ENCODE measurements around the gene NFATC3.

Gene NFATC3

DNA sequence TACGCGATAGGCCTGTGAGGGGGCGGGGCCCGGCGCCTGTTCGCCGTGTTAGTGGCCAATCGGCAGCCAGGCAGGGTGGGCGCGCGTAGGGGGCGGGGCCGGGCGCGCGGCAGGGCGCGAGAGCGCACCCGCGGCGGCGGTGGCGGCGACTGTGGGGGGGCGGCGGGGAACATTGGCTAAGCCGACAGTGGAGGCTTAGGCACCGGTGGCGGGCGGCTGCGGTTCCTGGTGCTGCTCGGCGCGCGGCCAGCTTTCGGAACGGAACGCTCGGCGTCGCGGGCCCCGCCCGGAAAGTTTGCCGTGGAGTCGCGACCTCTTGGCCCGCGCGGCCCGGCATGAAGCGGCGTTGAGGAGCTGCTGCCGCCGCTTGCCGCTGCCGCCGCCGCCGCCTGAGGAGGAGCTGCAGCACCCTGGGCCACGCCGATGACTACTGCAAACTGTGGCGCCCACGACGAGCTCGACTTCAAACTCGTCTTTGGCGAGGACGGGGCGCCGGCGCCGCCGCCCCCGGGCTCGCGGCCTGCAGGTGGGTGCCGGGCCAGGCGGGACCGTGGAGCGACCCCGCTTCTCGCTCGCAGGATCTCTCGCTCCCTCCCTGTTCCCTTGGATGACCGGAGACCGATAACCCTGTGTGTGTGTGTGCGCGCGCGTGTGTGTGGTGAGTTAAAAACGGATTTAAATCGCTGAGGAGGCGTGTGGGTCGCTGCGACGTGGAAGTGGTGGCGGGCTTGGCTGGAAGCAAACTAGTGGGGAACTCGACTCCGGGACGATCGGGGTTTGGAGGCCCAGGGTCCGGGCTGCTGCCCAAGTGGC lies at the start of gene NFATC3:
Gene NFATC3, plus strand, starts transcription at position 112 of the 813 bp plus-strand sequence. Its CDS starts 312 bp downstream, at position 424.
- DNase-seq (ENCODE audit: low read depth in 2 of 2, low spot score in 1 of 2): peak; percentile 96 to 99

DNA sequence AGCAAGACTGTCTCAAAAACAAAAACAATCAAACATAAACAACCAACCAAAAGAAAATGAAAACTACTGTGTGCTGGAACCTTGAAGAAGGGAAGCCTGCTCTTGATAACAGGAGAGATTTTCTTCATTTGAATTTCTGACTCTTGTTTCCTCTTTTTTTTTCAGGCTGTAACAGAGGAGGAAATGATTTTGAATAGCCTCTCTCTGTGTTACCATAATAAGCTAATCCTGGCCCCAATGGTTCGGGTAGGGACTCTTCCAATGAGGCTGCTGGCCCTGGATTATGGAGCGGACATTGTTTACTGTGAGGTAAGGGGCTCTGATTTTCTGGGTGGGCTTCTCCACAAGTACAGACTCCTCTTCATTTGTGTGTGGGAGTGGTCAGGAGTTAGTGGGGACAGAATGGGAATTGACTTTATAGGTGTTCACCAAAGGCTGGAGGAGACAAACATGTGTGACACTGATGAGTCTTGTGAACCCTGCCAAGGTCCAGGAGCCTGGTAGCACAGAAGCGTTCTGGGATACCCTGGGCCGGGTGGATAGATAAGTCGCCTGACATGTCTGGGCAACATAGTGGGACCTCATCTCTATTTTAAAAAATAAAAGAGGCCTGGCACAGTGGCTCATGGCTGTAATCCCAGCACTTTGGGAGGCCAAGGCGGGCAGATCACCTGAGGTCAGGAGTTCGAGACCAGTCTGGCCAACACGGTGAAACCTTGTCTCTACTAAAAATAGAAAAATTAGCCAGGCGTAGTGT lies 47.2 kb upstream of the NFATC3 start:
- no peak for DNase-seq (ENCODE audit: low read depth in 2 of 2, low spot score in 1 of 2)

DNA sequence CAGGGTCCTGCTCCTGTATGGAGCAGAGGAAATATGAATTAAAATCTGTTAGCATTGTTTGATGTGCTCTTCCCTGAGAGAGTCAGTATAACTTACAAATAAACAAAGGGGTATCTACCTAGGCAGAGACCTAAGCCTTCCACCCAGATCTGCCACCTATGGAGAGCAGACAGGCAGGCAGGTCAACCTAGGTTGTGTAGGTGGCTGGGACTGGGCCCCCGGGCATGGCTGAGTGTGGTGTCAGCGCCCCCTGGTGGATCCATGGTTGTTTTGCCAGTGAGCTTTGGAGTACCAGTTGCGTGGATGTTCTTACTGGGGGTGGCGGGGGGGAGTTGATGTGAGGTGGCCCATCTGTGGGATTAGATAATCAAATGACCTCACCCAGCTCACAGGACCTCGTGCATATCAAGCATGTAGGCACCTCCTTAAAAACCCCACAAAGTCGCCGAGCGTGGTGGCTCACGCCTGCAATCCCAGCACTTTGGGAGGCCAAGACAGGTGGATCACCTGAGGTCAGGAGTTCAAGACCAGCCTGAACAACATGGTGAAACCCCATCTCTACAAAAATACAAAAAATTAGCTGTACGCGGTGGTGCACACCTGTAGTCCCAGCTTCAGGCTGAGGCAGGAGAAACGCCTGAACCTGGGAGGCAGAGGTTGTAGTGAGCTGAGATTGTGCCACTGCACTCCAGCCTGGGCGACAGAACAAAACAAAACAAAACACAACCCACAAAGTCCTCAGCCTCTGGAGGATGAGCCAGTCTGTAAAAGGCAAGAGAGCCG lies 44.5 kb upstream of the NFATC3 start:
- DNase-seq (ENCODE audit: low read depth in 2 of 2, low spot score in 1 of 2): peak; percentile 77 to 87

- no peak for DNase-seq (ENCODE audit: low read depth in 2 of 2, low spot score in 1 of 2)
Measured at GRCh38 chr16:68041783-68042182, 43.4 kb upstream of the NFATC3 start.

- DNase-seq (ENCODE audit: low read depth in 2 of 2, low spot score in 1 of 2): no peak
Measured at GRCh38 chr16:68046106-68046505, 39.1 kb upstream of the NFATC3 start.

DNA sequence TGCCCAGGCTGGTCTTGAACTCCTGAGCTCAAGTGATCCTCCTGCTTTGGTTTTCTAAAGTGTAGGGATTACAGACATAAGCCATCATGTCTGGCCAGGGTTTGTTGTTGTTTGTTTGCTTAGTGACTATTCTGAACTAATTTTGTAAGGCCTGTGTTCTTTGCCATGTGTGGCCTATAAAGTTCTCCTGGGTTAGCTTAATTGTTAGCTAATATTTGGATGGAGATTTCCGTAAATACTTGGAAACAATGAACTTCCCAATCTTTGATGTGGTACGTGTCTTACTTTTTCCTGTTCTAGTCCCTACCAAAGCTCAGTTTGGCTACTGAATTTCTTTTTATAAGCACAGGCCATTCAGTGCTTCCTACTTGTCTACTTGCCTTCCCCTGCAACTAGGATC lies 37.2 kb upstream of the NFATC3 start:
- DNase-seq (ENCODE audit: low read depth in 2 of 2, low spot score in 1 of 2): no peak

- no peak for DNase-seq (ENCODE audit: low read depth in 2 of 2, low spot score in 1 of 2)
Measured at GRCh38 chr16:68049449-68049848, 35.7 kb upstream of the NFATC3 start.

GRCh38 chr16:68055395-68055794 lies 29.8 kb upstream of the NFATC3 start:
- DNase-seq (ENCODE audit: low read depth in 2 of 2, low spot score in 1 of 2): no peak

DNA sequence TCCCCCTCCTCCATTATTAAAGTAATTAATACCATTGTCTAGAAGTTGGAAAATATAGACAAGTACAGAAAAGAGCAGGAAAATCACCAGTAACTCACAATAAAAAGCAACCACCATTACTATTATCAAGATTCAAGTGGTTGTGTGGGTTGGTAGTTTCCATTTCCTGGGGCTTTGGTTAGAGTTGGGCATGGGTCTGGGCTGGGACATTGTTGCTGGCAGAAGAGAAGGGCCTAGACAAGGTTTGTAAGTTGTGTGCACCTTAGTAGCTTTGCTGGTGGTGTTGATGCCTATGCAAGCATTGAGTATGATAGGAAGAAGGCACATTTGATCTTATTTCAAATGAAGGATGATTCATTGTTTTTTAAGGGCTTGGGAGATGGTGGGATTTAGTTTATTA lies 25.4 kb upstream of the NFATC3 start:
- DNase-seq (ENCODE audit: low read depth in 2 of 2, low spot score in 1 of 2): no peak

DNA sequence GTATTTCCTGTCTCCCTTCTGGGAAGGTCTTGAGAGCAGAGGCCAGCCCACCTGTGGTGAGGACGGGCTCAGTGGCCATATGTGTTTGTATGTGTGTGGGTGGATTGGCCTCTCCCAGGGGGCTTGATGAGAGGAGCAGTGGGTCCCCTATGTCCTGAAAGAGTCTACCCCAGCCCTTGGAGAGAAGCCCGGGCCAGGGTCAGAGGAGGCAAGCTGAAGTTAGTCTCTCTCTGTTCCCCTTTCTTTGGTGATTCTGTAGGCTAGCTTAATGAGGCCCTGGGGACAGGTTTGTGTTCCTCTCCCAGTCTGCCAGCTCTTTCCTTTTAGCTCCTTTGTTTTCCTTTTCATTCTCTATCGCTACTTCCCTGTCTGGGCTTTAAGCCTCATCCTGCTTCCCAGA lies 23.8 kb upstream of the NFATC3 start:
- DNase-seq (ENCODE audit: low read depth in 2 of 2, low spot score in 1 of 2): no peak

- no peak for DNase-seq (ENCODE audit: low read depth in 2 of 2, low spot score in 1 of 2)
Measured at GRCh38 chr16:68062910-68063393, 22.2 kb upstream of the NFATC3 start.

DNA sequence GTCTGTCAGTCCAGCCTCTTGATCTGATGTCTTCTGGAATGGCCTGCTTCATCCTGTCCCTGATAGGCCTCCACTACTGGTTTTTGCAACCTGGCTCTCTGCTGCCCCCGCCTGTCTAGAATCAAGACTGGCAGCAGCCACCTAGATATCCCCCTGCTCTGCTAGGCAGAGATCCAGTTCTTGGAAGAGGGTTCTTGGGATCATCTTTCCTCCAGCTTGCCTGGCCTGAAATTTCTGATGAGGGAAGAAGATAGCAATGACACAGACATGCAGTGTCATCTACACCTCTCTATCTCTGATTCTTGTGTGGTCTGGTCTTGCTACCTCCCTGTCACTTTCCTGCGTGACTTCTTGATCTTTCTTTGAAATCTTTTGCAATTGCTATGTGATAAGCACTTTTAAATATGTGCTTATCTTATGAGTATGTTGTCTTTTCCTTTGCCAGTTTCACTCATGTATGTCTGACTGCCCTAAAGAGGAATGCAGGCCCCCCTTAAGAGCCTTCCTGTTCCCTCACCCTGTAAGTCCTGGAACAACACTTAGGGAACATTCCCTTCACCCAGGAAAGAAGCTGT lies 20.3 kb upstream of the NFATC3 start:
- DNase-seq (ENCODE audit: low read depth in 2 of 2, low spot score in 1 of 2): peak in 1 of 2 donors; percentile 48

DNA sequence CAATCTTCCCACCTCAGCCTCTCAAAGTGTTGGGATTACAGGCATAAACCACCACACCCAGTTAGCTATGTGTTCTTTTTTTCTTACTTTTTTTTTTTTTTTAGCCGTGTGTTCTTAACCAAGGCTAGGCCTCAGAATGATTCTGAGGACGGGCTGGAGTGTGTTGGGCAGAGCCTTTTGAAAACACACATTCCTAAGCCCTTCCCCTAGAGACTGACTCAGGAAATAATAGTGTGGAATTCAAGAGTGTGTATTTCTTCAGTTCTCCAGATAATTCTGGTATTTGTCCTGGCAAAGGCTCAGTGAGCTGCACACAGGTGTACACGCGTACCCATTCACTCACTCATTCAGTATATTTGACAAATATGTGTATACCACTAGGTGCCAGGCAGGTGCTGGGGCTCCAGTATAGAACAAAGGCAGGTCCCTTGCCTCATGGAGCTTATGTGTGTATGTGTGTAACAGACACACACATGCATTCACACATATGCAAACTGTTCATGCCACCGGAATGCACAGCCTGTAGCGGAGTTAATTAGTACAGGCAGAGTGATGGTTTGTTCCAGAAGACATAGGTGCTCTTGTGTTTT lies 19.4 kb upstream of the NFATC3 start:
- DNase-seq (ENCODE audit: low read depth in 2 of 2, low spot score in 1 of 2): no peak

DNA sequence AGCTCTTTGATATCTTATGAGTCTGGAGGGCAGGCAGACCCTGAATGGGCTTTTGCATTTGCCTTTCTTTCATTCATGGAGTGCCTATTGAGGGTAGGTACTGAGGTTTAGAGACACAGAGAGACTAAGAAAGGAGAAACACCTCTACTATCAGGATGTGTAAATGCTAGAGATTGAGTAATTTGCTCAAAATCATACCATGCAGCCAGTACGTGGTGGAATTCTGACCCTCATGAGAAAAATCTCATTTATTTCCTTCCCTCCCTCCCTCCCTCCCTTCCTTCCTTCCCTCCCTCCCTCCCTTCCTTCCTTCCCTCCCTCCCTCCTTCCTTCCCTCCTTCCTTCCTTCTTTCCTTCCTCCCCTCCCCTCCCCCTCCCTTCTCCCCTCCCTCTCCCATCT lies 18.4 kb upstream of the NFATC3 start:
- no peak for DNase-seq (ENCODE audit: low read depth in 2 of 2, low spot score in 1 of 2)

DNA sequence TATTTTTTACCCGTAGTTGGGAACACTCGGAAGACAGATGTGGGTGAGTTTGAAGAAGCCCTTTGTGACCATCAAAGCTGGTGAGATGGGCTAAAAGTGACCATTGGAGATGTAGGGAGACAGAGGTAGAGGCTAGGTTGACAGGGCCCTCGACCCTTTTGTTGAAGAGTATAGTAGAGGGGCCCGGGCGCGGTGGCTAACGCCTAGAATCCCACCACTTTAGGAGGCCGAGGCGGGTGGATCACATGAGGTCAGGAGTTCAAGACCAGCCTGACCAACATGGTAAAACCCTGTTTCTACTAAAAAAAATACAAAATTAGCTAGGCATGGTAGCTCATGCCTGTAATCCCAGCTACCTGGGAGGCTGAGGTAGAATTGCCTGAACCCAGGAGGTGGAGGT lies 16.2 kb upstream of the NFATC3 start:
- DNase-seq (ENCODE audit: low read depth in 2 of 2, low spot score in 1 of 2): no peak

- DNase-seq (ENCODE audit: low read depth in 2 of 2, low spot score in 1 of 2): no peak
Measured at GRCh38 chr16:68069511-68070248, 15.5 kb upstream of the NFATC3 start.

DNA sequence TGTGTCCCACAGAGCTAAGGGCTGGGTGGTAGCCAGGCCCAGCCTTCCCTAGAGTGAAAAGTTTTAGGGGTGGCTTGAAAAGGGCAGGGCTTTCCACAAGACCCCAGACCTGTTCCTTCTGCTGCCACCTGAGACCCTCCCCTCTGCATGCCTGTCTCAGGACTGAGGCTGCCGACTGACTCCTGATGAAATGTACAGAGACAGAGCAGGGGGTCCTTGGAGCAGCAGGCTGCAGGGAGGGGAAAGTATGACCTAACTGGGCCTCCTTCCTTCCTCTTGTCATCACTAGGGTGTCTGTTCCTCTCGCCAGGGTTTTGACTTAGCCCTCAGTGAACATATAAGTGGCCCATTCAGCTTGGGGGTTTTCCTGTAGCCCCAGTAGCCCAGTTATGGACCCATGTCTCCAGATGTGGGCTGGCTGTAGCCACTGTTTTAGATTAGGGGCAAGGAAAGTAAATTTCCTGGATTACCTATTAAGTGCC lies 14.9 kb upstream of the NFATC3 start:
- no peak for DNase-seq (ENCODE audit: low read depth in 2 of 2, low spot score in 1 of 2)

GRCh38 chr16:68070806-68071517 lies 14.2 kb upstream of the NFATC3 start:
- DNase-seq (ENCODE audit: low read depth in 2 of 2, low spot score in 1 of 2): no peak

- DNase-seq (ENCODE audit: low read depth in 2 of 2, low spot score in 1 of 2): no peak
Measured at GRCh38 chr16:68071518-68071901, 13.7 kb upstream of the NFATC3 start.
